Measurements from ENCODE around the gene CD84. TPM values are rescaled to one million over a fixed set of nuclear protein-coding genes. Genes with fewer than 3 reads are reported as not detected.

The CD84 gene
- total RNA-seq, 1 experiment from 2014 or later, result not detected

DNA sequence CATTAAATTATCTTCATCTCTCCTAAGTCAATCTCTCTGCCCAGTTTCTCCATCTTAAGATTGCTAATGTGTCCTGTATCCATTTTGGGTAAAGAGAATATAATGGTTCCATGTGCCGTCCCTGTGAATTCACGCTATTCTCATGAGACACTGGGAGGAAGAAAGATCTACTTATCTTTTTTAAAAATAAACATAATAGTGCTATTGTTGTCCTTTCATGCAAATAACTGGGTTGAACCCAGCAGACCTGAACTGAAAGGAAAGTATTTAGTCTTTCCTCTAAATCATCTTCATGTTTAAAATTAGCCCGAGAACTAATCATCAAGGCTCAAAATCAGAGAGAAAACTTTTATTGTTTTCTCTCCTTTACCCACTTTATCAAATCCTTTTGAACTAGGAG lies 45.2 kb upstream of the CD84 start:
- H3K36me3 Mint-ChIP-seq (ENCODE audit: insufficient read depth, unreplicated experiment), result no peaks in the 10 kb centered on the region
- DNase-seq, result no peak
- CTCF ChIA-PET, result no interaction called here
- TF ChIP-seq, protein P1, sequence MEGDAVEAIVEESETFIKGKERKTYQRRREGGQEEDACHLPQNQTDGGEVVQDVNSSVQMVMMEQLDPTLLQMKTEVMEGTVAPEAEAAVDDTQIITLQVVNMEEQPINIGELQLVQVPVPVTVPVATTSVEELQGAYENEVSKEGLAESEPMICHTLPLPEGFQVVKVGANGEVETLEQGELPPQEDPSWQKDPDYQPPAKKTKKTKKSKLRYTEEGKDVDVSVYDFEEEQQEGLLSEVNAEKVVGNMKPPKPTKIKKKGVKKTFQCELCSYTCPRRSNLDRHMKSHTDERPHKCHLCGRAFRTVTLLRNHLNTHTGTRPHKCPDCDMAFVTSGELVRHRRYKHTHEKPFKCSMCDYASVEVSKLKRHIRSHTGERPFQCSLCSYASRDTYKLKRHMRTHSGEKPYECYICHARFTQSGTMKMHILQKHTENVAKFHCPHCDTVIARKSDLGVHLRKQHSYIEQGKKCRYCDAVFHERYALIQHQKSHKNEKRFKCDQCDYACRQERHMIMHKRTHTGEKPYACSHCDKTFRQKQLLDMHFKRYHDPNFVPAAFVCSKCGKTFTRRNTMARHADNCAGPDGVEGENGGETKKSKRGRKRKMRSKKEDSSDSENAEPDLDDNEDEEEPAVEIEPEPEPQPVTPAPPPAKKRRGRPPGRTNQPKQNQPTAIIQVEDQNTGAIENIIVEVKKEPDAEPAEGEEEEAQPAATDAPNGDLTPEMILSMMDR (IDR thresholded peaks at IDR 0.05; ENCODE audit: insufficient read depth in 1 of 2, low read depth in 1 of 2, low read length in 1 of 2, severe bottlenecking in 1 of 2, unreplicated experiment in 1 of 2), result no peak
- peaks cover 3% of the 10 kb centered on the region for H3K9me3 Mint-ChIP-seq (ENCODE audit: unreplicated experiment)
- Histone ChIP-seq H3K9me3 (no peaks in the 10 kb centered on the region), H3K4me3 (ENCODE audit: low read depth, low read length) (no peak overlapping the region), H3K27me3 (replicated peaks; ENCODE audit: control insufficient read depth, insufficient read depth, low read length) (no peaks in the 10 kb centered on the region), H3K4me1 (peaks cover 12% of the 10 kb centered on the region), H3K36me3 (ENCODE audit: control insufficient read depth, insufficient read depth, low read length) (no peaks in the 10 kb centered on the region)
- intact Hi-C loops (cut with micrococcal nuclease; ENCODE audit: unreplicated experiment), result no loop called here
- no peak overlapping the region for H3K27ac Mint-ChIP-seq (ENCODE audit: unreplicated experiment)
- no TSS peak for BruUV-seq (replicated peaks)
- no peak overlapping the region for H3K4me3 Mint-ChIP-seq (ENCODE audit: unreplicated experiment)
- no peaks in the 10 kb centered on the region for H3K27me3 Mint-ChIP-seq (ENCODE audit: insufficient read depth, unreplicated experiment)
- H3K4me1 Mint-ChIP-seq (ENCODE audit: low read depth, unreplicated experiment), result no peaks in the 10 kb centered on the region
- POLR2A ChIA-PET, result no interaction called here

DNA sequence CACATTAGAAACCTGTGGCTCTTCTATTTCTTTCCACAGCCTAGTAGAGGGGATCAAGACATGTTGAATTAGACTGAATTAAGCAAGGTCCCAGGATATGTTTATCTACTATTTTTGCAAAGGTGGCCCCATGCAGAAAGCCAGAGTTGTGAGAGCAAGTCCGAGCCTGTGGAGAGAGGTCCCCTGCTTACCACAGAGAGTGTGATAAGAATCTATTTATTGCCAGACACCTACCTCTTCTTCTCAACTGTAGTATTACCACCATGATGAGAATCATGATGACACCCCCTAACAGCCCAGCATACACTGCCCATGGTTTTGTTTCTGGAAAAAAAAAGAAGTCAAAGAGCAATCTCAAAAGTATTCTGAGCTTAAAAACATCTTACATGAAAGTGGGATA lies 44.6 kb upstream of the CD84 start:
- ChIA-PET POLR2A (no interaction called here), CTCF (no interaction called here)
- Histone ChIP-seq H3K9me3 (no peaks in the 10 kb centered on the region), H3K36me3 (ENCODE audit: control insufficient read depth, insufficient read depth, low read length) (no peaks in the 10 kb centered on the region), H3K4me1 (peaks cover 6% of the 10 kb centered on the region; the same call in 1 of the 2 replicates), H3K27me3 (replicated peaks; ENCODE audit: control insufficient read depth, insufficient read depth, low read length) (no peaks in the 10 kb centered on the region), H3K4me3 (ENCODE audit: low read depth, low read length) (no peak overlapping the region)
- Mint-ChIP-seq H3K36me3 (ENCODE audit: insufficient read depth, unreplicated experiment) (no peaks in the 10 kb centered on the region), H3K4me1 (ENCODE audit: low read depth, unreplicated experiment) (no peaks in the 10 kb centered on the region), H3K9me3 (ENCODE audit: unreplicated experiment) (peaks cover 9% of the 10 kb centered on the region), H3K27me3 (ENCODE audit: insufficient read depth, unreplicated experiment) (no peaks in the 10 kb centered on the region), H3K27ac (ENCODE audit: unreplicated experiment) (no peak overlapping the region), H3K4me3 (ENCODE audit: unreplicated experiment) (no peak overlapping the region)
- no TSS peak for BruUV-seq (replicated peaks)
- intact Hi-C loops (cut with micrococcal nuclease; ENCODE audit: unreplicated experiment), result no loop called here
- TF ChIP-seq, protein P1 (IDR thresholded peaks at IDR 0.05; ENCODE audit: insufficient read depth in 1 of 2, low read depth in 1 of 2, low read length in 1 of 2, severe bottlenecking in 1 of 2, unreplicated experiment in 1 of 2), result no peak
- no peak for DNase-seq

GRCh38 chr1:160623227-160623633 lies 43.9 kb upstream of the CD84 start:
- H3K4me3 Mint-ChIP-seq (ENCODE audit: unreplicated experiment), result no peak overlapping the region
- CTCF ChIA-PET, result no interaction called here

More at GRCh38 chr1:160623227-160623633, 43.9 kb upstream of the CD84 start:
- TF ChIP-seq, protein P1 (IDR thresholded peaks at IDR 0.05; ENCODE audit: insufficient read depth in 1 of 2, low read depth in 1 of 2, low read length in 1 of 2, severe bottlenecking in 1 of 2, unreplicated experiment in 1 of 2), result no peak
- no peaks in the 10 kb centered on the region for H3K36me3 Mint-ChIP-seq (ENCODE audit: insufficient read depth, unreplicated experiment)
- H3K27ac Mint-ChIP-seq (ENCODE audit: unreplicated experiment), result no peak overlapping the region
- Histone ChIP-seq H3K9me3 (no peaks in the 10 kb centered on the region), H3K4me3 (ENCODE audit: low read depth, low read length) (no peak overlapping the region), H3K27me3 (replicated peaks; ENCODE audit: control insufficient read depth, insufficient read depth, low read length) (no peaks in the 10 kb centered on the region), H3K36me3 (ENCODE audit: control insufficient read depth, insufficient read depth, low read length) (no peaks in the 10 kb centered on the region), H3K4me1 (no peaks in the 10 kb centered on the region)
- no TSS peak for BruUV-seq (replicated peaks)
- H3K9me3 Mint-ChIP-seq (ENCODE audit: unreplicated experiment), result peaks cover 14% of the 10 kb centered on the region
- no peaks in the 10 kb centered on the region for H3K27me3 Mint-ChIP-seq (ENCODE audit: insufficient read depth, unreplicated experiment)
- POLR2A ChIA-PET, result no interaction called here
- H3K4me1 Mint-ChIP-seq (ENCODE audit: low read depth, unreplicated experiment), result no peaks in the 10 kb centered on the region
- no peak for DNase-seq
- intact Hi-C loops (cut with micrococcal nuclease; ENCODE audit: unreplicated experiment), result no loop called here

Data from Caco-2 (cell line).